HepG2 (cell line): ENCODE data around the gene CDCA5. TPM values are rescaled to one million over a fixed set of nuclear protein-coding genes. Genes with fewer than 3 reads are reported as not detected.
A peak's percentile ranks its signal among the peaks of the same experiment; 100 is the strongest.

Experiments used
- MATR3 ChIP-seq: sonication (generic); formaldehyde crosslinking; IDR thresholded peaks from 2 replicates; pipeline ENCODE4 v1.4.0; 2020; ENCODE audit warnings: missing genetic modification reagents
- MEIS1 ChIP-seq: sonication (generic); formaldehyde crosslinking; IDR thresholded peaks from 2 replicates; pipeline ENCODE4 v1.9.0; 2021; ENCODE audit warnings: mild to moderate bottlenecking, missing genetic modification reagents, moderate library complexity, borderline replicate concordance
- MTA1 ChIP-seq: sonication (generic); formaldehyde crosslinking; IDR thresholded peaks from 2 replicates; pipeline ENCODE4 v1.4.0; 2020; ENCODE audit warnings: missing genetic modification reagents, mild to moderate bottlenecking, borderline replicate concordance
- SNRNP70 ChIP-seq: fragments of 200-400 bp; formaldehyde crosslinking; IDR thresholded peaks from 2 replicates; pipeline ENCODE4 v1.6.1; 2017; ENCODE audit warnings: mild to moderate bottlenecking, low read depth, low read length, moderate library complexity
- ZBED4 ChIP-seq: sonication (generic); formaldehyde crosslinking; IDR thresholded peaks from 2 replicates; pipeline ENCODE4 v1.4.0; 2020; ENCODE audit warnings: missing genetic modification reagents, borderline replicate concordance
- ZFP36 ChIP-seq: fragments of 150-350 bp; IDR thresholded peaks from 2 replicates; pipeline ENCODE4 v1.6.1; 2018; ENCODE audit warnings: borderline replicate concordance, low read length, low read depth; ENCODE audit not compliant: partially characterized antibody
- ZNF232 ChIP-seq: sonication (generic); formaldehyde crosslinking; IDR thresholded peaks from 2 replicates; pipeline ENCODE4 v1.4.0; 2020; ENCODE audit warnings: missing genetic modification reagents, borderline replicate concordance
- ZNF33B ChIP-seq: sonication (generic); formaldehyde crosslinking; IDR thresholded peaks from 2 replicates; pipeline ENCODE4 v1.5.1; 2020; ENCODE audit warnings: mild to moderate bottlenecking, missing genetic modification reagents
- ZNF546 ChIP-seq: sonication (generic); formaldehyde crosslinking; conservative IDR thresholded peaks from 2 replicates; pipeline ENCODE4 v1.8.1; 2023; ENCODE audit warnings: mild to moderate bottlenecking, missing genetic modification reagents
- ZNF549 ChIP-seq: sonication (generic); formaldehyde crosslinking; IDR thresholded peaks from 2 replicates; pipeline ENCODE4 v1.5.0; 2020; ENCODE audit warnings: missing genetic modification reagents
- polyA plus RNA-seq, 8 experiments: library from polyadenylated mRNA; depleted of rRNA in 3 of 8; stranded (reverse) in 7 of 8; unstranded in 1 of 8; fragments of >200 nt; fragmentation: Illumina TruSeq in 4 of 8; extraction: Trizol in 4 of 8; gene quantifications; 2 replicates each; pipeline versions ENCODE4 v1.2.1 to v1.2.3, GENCODE V29; 2011 to 2016; ENCODE audit warnings: low read depth in 4 of 8, missing spikeins in 1 of 8, mixed read lengths in 1 of 8; ENCODE audit not compliant: insufficient read depth in 1 of 8
- total RNA-seq, 5 experiments: library from RNA; depleted of rRNA; stranded (reverse); fragments of >200 nt; fragmentation: Illumina TruSeq; extraction: Trizol; gene quantifications; 2 replicates each; pipeline ENCODE4 v1.2.3, GENCODE V29; 2016; ENCODE audit warnings: low read depth in 1 of 5
- TF ChIP-seq, protein P1 (sequence below): sonication (generic); formaldehyde crosslinking; IDR thresholded peaks from 2 replicates; pipeline ENCODE4 v1.5.0; 2020; ENCODE audit warnings: missing genetic modification reagents
- TF ChIP-seq, protein P2 (sequence below): sonication (generic); formaldehyde crosslinking; IDR thresholded peaks from one replicate; pipeline ENCODE4 v1.5.1; 2020; ENCODE audit warnings: mild to moderate bottlenecking, missing genetic modification reagents; ENCODE audit errors: not compliant biosample characterization

The CDCA5 gene
- total and polyA plus RNA-seq, 2 of the 13 experiments (the other 11 are each of a cell fraction or from before 2014, with no cell fraction given) = 13.5 to 50.6 TPM

DNA sequence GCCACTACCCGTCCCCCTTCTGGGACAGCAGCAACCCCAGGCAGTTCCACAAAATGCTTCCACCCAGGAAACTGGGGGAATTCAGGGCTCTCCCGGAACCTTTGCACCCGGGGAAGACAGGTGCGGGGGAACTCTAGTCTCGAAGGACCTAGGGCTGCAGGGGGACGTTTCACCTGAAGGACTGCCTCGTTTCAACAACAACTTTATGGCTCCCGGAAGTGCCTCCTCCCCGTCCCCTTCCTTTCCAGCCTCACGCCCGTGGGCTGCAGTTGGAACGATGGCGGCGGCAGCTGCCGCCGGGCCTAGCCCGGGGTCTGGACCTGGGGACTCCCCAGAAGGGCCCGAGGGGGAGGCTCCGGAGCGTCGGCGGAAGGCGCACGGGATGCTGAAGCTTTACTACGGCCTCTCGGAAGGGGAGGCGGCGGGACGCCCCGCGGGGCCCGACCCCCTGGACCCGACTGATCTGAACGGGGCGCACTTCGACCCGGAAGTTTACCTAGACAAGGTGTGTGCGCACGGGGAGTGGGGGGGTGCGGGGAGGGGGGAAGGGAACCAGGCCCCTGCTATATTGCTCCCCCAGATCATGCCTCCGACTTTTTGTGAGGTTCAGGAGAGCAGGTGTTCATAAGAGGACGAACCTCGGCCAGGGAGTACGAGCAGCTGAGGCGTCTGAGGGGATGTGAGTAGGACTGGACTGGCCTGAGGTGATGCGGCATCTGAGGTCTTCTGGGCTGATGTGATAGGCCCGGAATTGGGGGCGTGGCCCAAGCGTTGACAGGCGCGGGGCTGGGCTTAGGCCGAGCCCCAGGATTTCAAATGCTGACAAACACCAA, 12.3 kb upstream of the CDCA5 start, which contains the start of gene VPS51 (continued):
- TF ChIP-seq ZNF232 (peak; percentile 59; the same call in 1 of the 2 replicates), ZNF546 (CRISPR knock-in tag) (0 out of 2 replicates have a peak, but pooled peaks have one; percentile 71), MTA1 (CRISPR knock-in tag) (0 out of 2 replicates have a peak, but pooled peaks have one; percentile 19), MATR3 (CRISPR knock-in tag) (no peak), SNRNP70 (no peak), ZNF33B (peak; percentile 21; the same call in 1 of the 2 replicates), ZNF549 (CRISPR knock-in tag) (no peak), ZFP36 (no peak), MEIS1 (CRISPR knock-in tag) (peak; percentile 60; the same call in 1 of the 2 replicates), ZBED4 (CRISPR knock-in tag) (peak; percentile 63)
- TF ChIP-seq, protein P1, sequence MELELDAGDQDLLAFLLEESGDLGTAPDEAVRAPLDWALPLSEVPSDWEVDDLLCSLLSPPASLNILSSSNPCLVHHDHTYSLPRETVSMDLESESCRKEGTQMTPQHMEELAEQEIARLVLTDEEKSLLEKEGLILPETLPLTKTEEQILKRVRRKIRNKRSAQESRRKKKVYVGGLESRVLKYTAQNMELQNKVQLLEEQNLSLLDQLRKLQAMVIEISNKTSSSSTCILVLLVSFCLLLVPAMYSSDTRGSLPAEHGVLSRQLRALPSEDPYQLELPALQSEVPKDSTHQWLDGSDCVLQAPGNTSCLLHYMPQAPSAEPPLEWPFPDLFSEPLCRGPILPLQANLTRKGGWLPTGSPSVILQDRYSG (CRISPR knock-in tag) = no peak
- TF ChIP-seq, protein P2, sequence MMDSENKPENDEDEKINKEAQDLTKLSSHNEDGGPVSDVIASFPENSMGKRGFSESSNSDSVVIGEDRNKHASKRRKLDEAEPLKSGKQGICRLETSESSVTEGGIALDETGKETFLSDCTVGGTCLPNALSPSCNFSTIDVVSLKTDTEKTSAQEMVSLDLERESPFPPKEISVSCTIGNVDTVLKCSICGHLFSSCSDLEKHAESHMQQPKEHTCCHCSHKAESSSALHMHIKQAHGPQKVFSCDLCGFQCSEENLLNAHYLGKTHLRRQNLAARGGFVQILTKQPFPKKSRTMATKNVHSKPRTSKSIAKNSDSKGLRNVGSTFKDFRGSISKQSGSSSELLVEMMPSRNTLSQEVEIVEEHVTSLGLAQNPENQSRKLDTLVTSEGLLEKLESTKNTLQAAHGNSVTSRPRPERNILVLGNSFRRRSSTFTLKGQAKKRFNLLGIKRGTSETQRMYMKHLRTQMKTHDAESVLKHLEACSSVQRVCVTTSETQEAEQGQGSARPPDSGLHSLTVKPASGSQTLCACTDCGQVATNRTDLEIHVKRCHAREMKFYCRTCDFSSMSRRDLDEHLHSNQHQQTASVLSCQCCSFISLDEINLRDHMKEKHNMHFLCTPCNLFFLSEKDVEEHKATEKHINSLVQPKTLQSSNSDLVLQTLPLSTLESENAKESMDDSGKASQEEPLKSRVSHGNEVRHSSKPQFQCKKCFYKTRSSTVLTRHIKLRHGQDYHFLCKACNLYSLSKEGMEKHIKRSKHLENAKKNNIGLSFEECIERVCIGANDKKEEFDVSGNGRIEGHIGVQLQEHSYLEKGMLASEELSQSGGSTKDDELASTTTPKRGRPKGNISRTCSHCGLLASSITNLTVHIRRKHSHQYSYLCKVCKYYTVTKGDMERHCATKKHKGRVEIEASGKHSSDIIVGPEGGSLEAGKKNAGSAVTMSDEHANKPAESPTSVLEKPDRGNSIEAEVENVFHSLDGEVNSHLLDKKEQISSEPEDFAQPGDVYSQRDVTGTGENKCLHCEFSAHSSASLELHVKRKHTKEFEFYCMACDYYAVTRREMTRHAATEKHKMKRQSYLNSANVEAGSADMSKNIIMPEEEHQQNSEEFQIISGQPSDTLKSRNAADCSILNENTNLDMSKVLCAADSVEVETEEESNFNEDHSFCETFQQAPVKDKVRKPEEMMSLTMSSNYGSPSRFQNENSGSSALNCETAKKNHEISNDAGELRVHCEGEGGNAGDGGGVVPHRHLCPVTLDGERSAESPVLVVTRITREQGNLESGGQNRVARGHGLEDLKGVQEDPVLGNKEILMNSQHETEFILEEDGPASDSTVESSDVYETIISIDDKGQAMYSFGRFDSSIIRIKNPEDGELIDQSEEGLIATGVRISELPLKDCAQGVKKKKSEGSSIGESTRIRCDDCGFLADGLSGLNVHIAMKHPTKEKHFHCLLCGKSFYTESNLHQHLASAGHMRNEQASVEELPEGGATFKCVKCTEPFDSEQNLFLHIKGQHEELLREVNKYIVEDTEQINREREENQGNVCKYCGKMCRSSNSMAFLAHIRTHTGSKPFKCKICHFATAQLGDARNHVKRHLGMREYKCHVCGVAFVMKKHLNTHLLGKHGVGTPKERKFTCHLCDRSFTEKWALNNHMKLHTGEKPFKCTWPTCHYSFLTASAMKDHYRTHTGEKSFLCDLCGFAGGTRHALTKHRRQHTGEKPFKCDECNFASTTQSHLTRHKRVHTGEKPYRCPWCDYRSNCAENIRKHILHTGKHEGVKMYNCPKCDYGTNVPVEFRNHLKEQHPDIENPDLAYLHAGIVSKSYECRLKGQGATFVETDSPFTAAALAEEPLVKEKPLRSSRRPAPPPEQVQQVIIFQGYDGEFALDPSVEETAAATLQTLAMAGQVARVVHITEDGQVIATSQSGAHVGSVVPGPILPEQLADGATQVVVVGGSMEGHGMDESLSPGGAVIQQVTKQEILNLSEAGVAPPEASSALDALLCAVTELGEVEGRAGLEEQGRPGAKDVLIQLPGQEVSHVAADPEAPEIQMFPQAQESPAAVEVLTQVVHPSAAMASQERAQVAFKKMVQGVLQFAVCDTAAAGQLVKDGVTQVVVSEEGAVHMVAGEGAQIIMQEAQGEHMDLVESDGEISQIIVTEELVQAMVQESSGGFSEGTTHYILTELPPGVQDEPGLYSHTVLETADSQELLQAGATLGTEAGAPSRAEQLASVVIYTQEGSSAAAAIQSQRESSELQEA (CRISPR knock-in tag) = no peak
